DND-41 (cell line): ENCODE data around the gene GHRL.

Experiments used
- EZH2 ChIP-seq: IDR thresholded peaks from 3 replicates; pipeline ENCODE4 v1.6.1; 2012; ENCODE audit warnings: borderline replicate concordance, low read depth, mild to moderate bottlenecking, moderate library complexity, low read length, inconsistent platforms; ENCODE audit not compliant: severe bottlenecking
- TF ChIP-seq, protein P1 (sequence below): IDR thresholded peaks from 2 replicates; pipeline ENCODE4 v1.5.1; 2012; ENCODE audit warnings: borderline replicate concordance, low read length, moderate library complexity, mild to moderate bottlenecking; ENCODE audit not compliant: poor library complexity, severe bottlenecking; ENCODE audit errors: extremely low read depth

DNA sequence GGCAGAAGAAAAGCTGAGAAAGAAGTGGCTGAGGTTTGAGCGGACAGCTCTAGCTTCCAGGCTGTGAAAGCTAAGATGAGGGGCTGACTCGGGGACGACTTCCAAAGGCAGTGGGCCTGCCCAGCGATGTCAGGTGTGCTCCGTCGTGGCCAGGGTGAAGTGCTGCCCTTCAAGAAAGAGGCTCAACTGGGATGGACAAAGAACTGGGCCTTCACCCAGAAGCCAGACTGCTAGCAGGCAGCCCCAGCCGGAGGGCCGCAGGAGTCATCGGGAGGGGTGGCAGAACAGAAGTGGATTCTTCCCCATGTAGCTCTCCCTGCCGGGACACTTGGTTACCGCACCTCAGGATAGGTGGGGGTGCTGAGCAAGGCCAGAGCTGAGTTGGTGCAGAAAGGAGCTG, 41.3 kb upstream of the GHRL start:
- TF ChIP-seq, protein P1, sequence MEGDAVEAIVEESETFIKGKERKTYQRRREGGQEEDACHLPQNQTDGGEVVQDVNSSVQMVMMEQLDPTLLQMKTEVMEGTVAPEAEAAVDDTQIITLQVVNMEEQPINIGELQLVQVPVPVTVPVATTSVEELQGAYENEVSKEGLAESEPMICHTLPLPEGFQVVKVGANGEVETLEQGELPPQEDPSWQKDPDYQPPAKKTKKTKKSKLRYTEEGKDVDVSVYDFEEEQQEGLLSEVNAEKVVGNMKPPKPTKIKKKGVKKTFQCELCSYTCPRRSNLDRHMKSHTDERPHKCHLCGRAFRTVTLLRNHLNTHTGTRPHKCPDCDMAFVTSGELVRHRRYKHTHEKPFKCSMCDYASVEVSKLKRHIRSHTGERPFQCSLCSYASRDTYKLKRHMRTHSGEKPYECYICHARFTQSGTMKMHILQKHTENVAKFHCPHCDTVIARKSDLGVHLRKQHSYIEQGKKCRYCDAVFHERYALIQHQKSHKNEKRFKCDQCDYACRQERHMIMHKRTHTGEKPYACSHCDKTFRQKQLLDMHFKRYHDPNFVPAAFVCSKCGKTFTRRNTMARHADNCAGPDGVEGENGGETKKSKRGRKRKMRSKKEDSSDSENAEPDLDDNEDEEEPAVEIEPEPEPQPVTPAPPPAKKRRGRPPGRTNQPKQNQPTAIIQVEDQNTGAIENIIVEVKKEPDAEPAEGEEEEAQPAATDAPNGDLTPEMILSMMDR, result no peak
- no peak for TF ChIP-seq EZH2
